Body of pancreas (tissue), 4 donors: ENCODE data around the gene SPOCK1. TPM values are rescaled to one million over a fixed set of nuclear protein-coding genes. Genes with fewer than 3 reads are reported as not detected.

ENCODE experiments used
- ATAC-seq: fragments of 150-250 bp; one replicate; pipeline ENCODE4 v1.9.1; 2016
- DNase-seq, 4 donors: peaks; one replicate each; pipeline ENCODE4 v3.0.0-alpha.2; 2019
- H3K27ac ChIP-seq, 4 donors: fragments of 200-600 bp; sonication (generic); 1 replicate in 3 of 4; 2 replicates in 1 of 4; pipeline versions ENCODE4 v1.5.1 to v1.6.1; 2016 to 2019; ENCODE audit warnings: mild to moderate bottlenecking in 1 of 4, mixed read lengths in 1 of 4, moderate library complexity in 1 of 4
- H3K27me3 ChIP-seq, 2 donors: fragments of 200-600 bp; sonication (generic); one replicate each; pipeline ENCODE4 v1.6.0; 2016; ENCODE audit warnings: mild to moderate bottlenecking in 1 of 2
- H3K36me3 ChIP-seq, 2 donors: fragments of 200-600 bp; sonication (generic); replicated peaks in 1 of 2; 2 replicates each; pipeline ENCODE4 v1.5.1; 2016; ENCODE audit warnings: low read depth in 2 of 2; ENCODE audit not compliant: insufficient read depth in 1 of 2
- H3K4me1 ChIP-seq: fragments of 200-600 bp; sonication (generic); one replicate; pipeline ENCODE4 v1.6.0; 2016
- H3K4me3 ChIP-seq, 2 donors: fragments of 200-600 bp; sonication (generic); 1 replicate in 1 of 2; 2 replicates in 1 of 2; pipeline ENCODE4 v1.5.1; 2016 to 2019
- H3K9me3 ChIP-seq, 3 donors: fragments of 200-600 bp; sonication (generic); 1 replicate in 2 of 3; 2 replicates in 1 of 3; pipeline ENCODE4 v1.5.1; 2016
- CTCF ChIP-seq, 7 experiments: fragments of 450-650 bp in 4 of 7; fragments of 200-600 bp in 3 of 7; sonication (generic) in 3 of 7; IDR thresholded peaks; one replicate each; pipeline ENCODE4 v1.5.1; 2016 to 2019; ENCODE audit warnings: antibody characterized with exemption in 7 of 7
- POLR2A ChIP-seq, 3 donors: fragments of 450-650 bp; IDR thresholded peaks; one replicate each; pipeline ENCODE4 v1.6.1; 2016; ENCODE audit warnings: antibody characterized with exemption in 3 of 3, mild to moderate bottlenecking in 2 of 3
- WGBS, 2 donors: methylation state at CpG; one replicate each; pipeline ENCODE4 v1.1.5; 2017; 5-methylcytosine and 5-hydroxymethylcytosine counted together
- intact Hi-C: fragments of 100-400 bp; cut with DNase I; formaldehyde crosslinking; loops from one replicate; pipeline ENCODE4 v1.15.1; 2023
- total RNA-seq, 2 donors: library from RNA; depleted of rRNA; stranded (reverse); fragments of >200 nt; gene quantifications; one replicate each; pipeline ENCODE4 v1.1.0, GENCODE V29; 2016

Gene SPOCK1
- total RNA-seq, 2 donors from 2014 or later: 22.4 to 30.6 TPM

GRCh38 chr5:137101544-137101943, 397.6 kb downstream of the SPOCK1 start:
- Histone ChIP-seq H3K4me1 (peaks cover 9% of the 10 kb centered on the region), H3K36me3 (no peaks in the 10 kb centered on the region), H3K27me3 (no peaks in the 10 kb centered on the region), H3K27ac (no peak overlapping the region), H3K4me3 (no peak overlapping the region), H3K9me3 (no peaks in the 10 kb centered on the region)
- WGBS, 2 donors: 50 to 69% methylated on average over 2 of the region's 2 CpGs
- ATAC-seq: no peak
- no peak for TF ChIP-seq POLR2A (IDR thresholded peaks at IDR 0.05)
- TF ChIP-seq CTCF (IDR thresholded peaks at IDR 0.05): no peak
- intact Hi-C loops: no loop called here
- DNase-seq: no peak

- DNase-seq (no peak), ATAC-seq (no peak)
- no peak overlapping the region for H3K4me3 ChIP-seq
- H3K27me3 ChIP-seq: no peaks in the 10 kb centered on the region
- TF ChIP-seq POLR2A (IDR thresholded peaks at IDR 0.05): no peak
- TF ChIP-seq CTCF (IDR thresholded peaks at IDR 0.05): no peak
- intact Hi-C loops: no loop called here
- no peaks in the 10 kb centered on the region for H3K4me1 ChIP-seq
- 61 to 79% methylated on average over 3 of the region's 3 CpGs for whole genome bisulfite sequencing, 2 donors
- H3K27ac ChIP-seq: no peak overlapping the region
- H3K9me3 ChIP-seq: no peaks in the 10 kb centered on the region
- no peaks in the 10 kb centered on the region for H3K36me3 ChIP-seq
These were observed 399.5 kb downstream of the SPOCK1 start for GRCh38 chr5:137099651-137100050.

GRCh38 chr5:137098663-137099062, 400.5 kb downstream of the SPOCK1 start:
- ATAC-seq (no peak), DNase-seq (no peak)
- no peaks in the 10 kb centered on the region for H3K9me3 ChIP-seq
- intact Hi-C loops: no loop called here
- no peaks in the 10 kb centered on the region for H3K27me3 ChIP-seq
- no peak overlapping the region for H3K27ac ChIP-seq
- H3K4me3 ChIP-seq: no peak overlapping the region
- 87 to 93% methylated on average over 4 of the region's 4 CpGs for WGBS, 2 donors
- H3K4me1 ChIP-seq: no peaks in the 10 kb centered on the region
- TF ChIP-seq POLR2A (IDR thresholded peaks at IDR 0.05) (no peak), CTCF (IDR thresholded peaks at IDR 0.05) (no peak)
- no peaks in the 10 kb centered on the region for H3K36me3 ChIP-seq

GRCh38 chr5:137098238-137098637, 400.9 kb downstream of the SPOCK1 start:
- intact Hi-C loops: no loop called here
- 15 to 23% methylated on average over 1 of the region's 1 CpG for WGBS, 2 donors

More at GRCh38 chr5:137098238-137098637, 400.9 kb downstream of the SPOCK1 start:
- Histone ChIP-seq H3K27ac (no peak overlapping the region), H3K4me1 (no peaks in the 10 kb centered on the region), H3K36me3 (no peaks in the 10 kb centered on the region), H3K4me3 (no peak overlapping the region), H3K9me3 (no peaks in the 10 kb centered on the region), H3K27me3 (no peaks in the 10 kb centered on the region)
- ATAC-seq (no peak), DNase-seq (no peak)
- TF ChIP-seq POLR2A (IDR thresholded peaks at IDR 0.05) (no peak), CTCF (IDR thresholded peaks at IDR 0.05) (no peak)
